ENCODE measurements around the gene TPD52L2. TPM values are rescaled to one million over a fixed set of nuclear protein-coding genes. Genes with fewer than 3 reads are reported as not detected.

The TPD52L2 gene
- total and polyA plus RNA-seq, 8 donors: 82.6 to 116 (median 87.0) TPM

DNA sequence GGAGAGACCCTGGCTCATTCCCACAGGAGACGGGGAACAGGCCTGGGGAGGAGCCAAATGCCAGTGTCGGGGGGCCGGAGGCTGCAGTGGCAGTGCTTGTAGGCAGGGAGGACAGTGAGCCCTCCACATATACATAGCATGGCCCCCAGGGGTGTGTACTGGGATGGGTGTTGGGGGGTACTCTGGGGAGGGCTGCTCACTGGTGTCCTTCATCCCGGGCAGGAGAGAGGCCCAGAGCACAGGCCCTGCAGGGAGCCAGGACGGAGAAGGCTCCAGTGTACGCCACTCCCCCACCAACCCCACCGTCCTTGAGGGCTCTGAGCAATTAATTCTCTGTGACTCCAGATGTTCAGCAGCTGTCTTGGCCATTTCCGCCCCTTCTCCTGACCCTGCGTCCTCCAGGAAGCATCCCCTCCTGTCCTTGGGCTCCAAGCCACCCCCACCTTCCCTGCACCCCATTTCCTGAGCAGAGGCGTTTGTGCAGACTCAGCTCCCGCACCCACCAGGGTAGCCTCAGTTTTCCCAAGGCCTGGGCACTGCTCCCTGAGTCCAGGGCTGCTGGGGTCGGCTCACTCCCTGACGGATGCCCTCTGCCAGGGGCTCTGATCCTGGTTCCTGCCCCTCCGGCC, 7.2 kb upstream of the TPD52L2 start:
- no peak for TF ChIP-seq CTCF (IDR thresholded peaks at IDR 0.05)
- peak in 1 of 4 donors; percentile 73 for DNase-seq
- ATAC-seq: no peak
- Histone ChIP-seq H3K27ac (peak overlapping the region; percentile 17 to 70), H3K27me3 (peaks cover 0 to 37% of the 10 kb centered on the region in 2 donors), H3K4me1 (peaks cover 33 to 80% of the 10 kb centered on the region in 2 donors), H3K9me3 (no peaks in the 10 kb centered on the region), H3K4me3 (no peak overlapping the region), H3K36me3 (peaks cover 0 to 19% of the 10 kb centered on the region in 2 donors)
- intact Hi-C loops (cut with DNase I): loop anchor here in 1 of 2 donors (10.0 kb wide), 1 partner anchor 73 kb away; no protein-coding TSS in a partner anchor

DNA sequence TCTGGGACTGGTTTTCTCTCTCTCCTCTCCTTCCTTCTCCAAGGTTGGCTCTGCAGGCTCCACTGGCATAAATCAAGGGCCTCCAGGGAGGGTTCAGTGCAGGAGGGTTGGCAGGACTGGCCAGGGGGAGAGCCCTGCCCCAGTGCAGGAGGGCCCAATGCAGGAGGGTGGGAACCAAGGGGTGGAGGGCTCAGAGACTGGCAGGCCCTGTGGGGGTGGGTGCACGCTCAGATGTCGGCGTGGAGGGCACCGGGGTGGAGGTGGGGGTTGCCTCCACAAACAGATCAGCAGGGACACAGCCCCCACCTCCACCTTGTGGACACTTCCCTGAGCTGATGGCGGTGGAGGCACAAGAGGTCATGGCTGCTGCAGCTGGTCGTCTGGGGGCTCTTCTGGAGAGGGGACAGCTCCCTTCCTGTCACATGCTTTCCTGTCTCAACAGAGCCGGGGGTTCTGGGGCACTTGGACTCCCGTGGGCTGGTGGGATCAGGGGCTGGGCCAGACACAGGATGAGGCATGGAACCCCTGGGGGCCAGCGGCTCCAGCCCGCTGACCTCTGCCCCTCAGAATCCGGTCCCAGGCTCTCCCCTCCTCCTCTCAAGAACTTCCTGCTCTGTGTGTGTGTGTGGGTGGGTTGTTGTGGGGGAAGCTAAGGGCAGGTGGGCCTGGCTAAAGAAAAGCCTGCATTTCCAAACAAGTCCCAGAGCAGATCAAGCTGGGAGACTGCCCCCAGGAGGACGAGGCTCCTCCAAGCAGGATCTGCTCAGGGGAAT, 6.5 kb upstream of the TPD52L2 start:
- Histone ChIP-seq H3K4me1 (peaks cover 38 to 80% of the 10 kb centered on the region in 2 donors), H3K9me3 (no peaks in the 10 kb centered on the region), H3K4me3 (no peak overlapping the region), H3K27me3 (peaks cover 0 to 37% of the 10 kb centered on the region in 2 donors), H3K27ac (peak overlapping the region; percentile 17 to 70), H3K36me3 (peaks cover 0 to 21% of the 10 kb centered on the region in 2 donors)
- TF ChIP-seq CTCF (IDR thresholded peaks at IDR 0.05): no peak
- DNase-seq (peak in 3 of 4 donors; percentile 31 to 74 (median 67)), ATAC-seq (peak; percentile 8)
- intact Hi-C loops (cut with DNase I): loop anchor here in 1 of 2 donors (10.0 kb wide), 1 partner anchor 74 kb away; no protein-coding TSS in a partner anchor

GRCh38 chr20:63859166-63859699, 5.8 kb upstream of the TPD52L2 start:
- no peak for TF ChIP-seq CTCF (IDR thresholded peaks at IDR 0.05)
- Histone ChIP-seq H3K27ac (peak overlapping the region; percentile 14 to 70), H3K27me3 (peaks cover 0 to 33% of the 10 kb centered on the region in 2 donors), H3K4me1 (peaks cover 37 to 80% of the 10 kb centered on the region in 2 donors), H3K36me3 (peaks cover 0 to 21% of the 10 kb centered on the region in 2 donors), H3K9me3 (no peaks in the 10 kb centered on the region), H3K4me3 (no peak overlapping the region)
- ATAC-seq (no peak), DNase-seq (no peak)
- intact Hi-C loops (cut with DNase I): loop anchor here in 1 of 2 donors (10.0 kb wide), 1 partner anchor 74 kb away; no protein-coding TSS in a partner anchor

- peaks cover 0 to 21% of the 10 kb centered on the region in 2 donors for H3K36me3 ChIP-seq
- H3K27ac ChIP-seq: peak overlapping the region in 1 of 2 donors; percentile 61
- ATAC-seq: no peak
- no peaks in the 10 kb centered on the region for H3K9me3 ChIP-seq
- peak in 2 of 4 donors; percentile 64 to 87 for DNase-seq
- no peak for TF ChIP-seq CTCF (IDR thresholded peaks at IDR 0.05)
- H3K27me3 ChIP-seq: peaks cover 0 to 21% of the 10 kb centered on the region in 2 donors
- intact Hi-C loops (cut with DNase I): no loop called here
- H3K4me3 ChIP-seq: no peak overlapping the region
- H3K4me1 ChIP-seq: peaks cover 24 to 67% of the 10 kb centered on the region in 2 donors
Measured at GRCh38 chr20:63860325-63861051, 4.6 kb upstream of the TPD52L2 start.
